Panc1 (cell line): ENCODE data around the gene BLCAP.

Experiments
- POLR2AphosphoS5 ChIP-seq: IDR thresholded peaks from 2 replicates; pipeline ENCODE4 v1.6.1; 2012; ENCODE audit warnings: mild to moderate bottlenecking, low read depth, low read length, moderate library complexity
- SIN3A ChIP-seq: IDR thresholded peaks from 2 replicates; pipeline ENCODE4 v1.6.1; 2012; ENCODE audit warnings: low read depth, mild to moderate bottlenecking, low read length, moderate library complexity, borderline replicate concordance; ENCODE audit not compliant: insufficient read depth
- TCF7L2 ChIP-seq: IDR thresholded peaks from 2 replicates; pipeline ENCODE4 v1.6.1; 2011; ENCODE audit warnings: mild to moderate bottlenecking, low read depth, low read length, inconsistent platforms
- TF ChIP-seq, protein P1 (sequence below): fragments of 450-650 bp; IDR thresholded peaks from 2 replicates; pipeline ENCODE4 v1.5.1; 2017; ENCODE audit warnings: mild to moderate bottlenecking
- TF ChIP-seq, protein P2 (sequence below), 2 experiments: IDR thresholded peaks; 2 replicates each; pipeline ENCODE4 v1.6.1; 2011 to 2012; ENCODE audit warnings: low read depth in 2 of 2, control low read depth in 1 of 2, low read length in 1 of 2, mild to moderate bottlenecking in 1 of 2, moderate library complexity in 1 of 2; ENCODE audit not compliant: insufficient read depth in 1 of 2

DNA sequence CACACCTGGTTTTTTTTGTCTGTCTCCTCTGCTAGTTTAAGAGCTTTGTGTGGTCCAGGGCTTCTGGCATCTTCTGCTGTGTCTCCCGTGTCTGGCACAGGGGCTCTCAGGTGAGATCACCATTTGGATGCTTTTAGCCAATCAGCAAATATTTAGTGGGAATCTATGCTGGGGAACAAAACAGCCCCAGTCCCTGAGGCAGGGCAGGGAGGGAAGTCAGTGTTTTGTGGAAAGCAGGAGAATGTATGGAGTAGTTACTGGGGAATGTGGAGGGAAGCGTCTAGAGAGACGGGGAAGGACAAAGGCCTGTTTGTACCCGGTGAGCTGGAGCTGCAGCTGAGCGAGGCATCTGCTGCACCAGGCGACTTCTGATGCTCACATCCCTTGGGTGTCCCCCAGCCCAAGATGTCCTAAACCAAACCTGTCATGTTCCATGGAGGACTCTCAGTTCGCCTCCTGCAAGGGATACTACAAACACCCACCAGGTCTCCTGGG is 55.9 kb downstream of the BLCAP start:
- TF ChIP-seq, protein P1, sequence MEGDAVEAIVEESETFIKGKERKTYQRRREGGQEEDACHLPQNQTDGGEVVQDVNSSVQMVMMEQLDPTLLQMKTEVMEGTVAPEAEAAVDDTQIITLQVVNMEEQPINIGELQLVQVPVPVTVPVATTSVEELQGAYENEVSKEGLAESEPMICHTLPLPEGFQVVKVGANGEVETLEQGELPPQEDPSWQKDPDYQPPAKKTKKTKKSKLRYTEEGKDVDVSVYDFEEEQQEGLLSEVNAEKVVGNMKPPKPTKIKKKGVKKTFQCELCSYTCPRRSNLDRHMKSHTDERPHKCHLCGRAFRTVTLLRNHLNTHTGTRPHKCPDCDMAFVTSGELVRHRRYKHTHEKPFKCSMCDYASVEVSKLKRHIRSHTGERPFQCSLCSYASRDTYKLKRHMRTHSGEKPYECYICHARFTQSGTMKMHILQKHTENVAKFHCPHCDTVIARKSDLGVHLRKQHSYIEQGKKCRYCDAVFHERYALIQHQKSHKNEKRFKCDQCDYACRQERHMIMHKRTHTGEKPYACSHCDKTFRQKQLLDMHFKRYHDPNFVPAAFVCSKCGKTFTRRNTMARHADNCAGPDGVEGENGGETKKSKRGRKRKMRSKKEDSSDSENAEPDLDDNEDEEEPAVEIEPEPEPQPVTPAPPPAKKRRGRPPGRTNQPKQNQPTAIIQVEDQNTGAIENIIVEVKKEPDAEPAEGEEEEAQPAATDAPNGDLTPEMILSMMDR = no peak
- no peak for TF ChIP-seq POLR2AphosphoS5
- no peak for TF ChIP-seq SIN3A
- TF ChIP-seq, protein P2, sequence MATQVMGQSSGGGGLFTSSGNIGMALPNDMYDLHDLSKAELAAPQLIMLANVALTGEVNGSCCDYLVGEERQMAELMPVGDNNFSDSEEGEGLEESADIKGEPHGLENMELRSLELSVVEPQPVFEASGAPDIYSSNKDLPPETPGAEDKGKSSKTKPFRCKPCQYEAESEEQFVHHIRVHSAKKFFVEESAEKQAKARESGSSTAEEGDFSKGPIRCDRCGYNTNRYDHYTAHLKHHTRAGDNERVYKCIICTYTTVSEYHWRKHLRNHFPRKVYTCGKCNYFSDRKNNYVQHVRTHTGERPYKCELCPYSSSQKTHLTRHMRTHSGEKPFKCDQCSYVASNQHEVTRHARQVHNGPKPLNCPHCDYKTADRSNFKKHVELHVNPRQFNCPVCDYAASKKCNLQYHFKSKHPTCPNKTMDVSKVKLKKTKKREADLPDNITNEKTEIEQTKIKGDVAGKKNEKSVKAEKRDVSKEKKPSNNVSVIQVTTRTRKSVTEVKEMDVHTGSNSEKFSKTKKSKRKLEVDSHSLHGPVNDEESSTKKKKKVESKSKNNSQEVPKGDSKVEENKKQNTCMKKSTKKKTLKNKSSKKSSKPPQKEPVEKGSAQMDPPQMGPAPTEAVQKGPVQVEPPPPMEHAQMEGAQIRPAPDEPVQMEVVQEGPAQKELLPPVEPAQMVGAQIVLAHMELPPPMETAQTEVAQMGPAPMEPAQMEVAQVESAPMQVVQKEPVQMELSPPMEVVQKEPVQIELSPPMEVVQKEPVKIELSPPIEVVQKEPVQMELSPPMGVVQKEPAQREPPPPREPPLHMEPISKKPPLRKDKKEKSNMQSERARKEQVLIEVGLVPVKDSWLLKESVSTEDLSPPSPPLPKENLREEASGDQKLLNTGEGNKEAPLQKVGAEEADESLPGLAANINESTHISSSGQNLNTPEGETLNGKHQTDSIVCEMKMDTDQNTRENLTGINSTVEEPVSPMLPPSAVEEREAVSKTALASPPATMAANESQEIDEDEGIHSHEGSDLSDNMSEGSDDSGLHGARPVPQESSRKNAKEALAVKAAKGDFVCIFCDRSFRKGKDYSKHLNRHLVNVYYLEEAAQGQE (IDR thresholded peaks at IDR 0.05; ENCODE audit: insufficient read depth in 1 of 2, low read depth in 2 of 2, low read length in 1 of 2) = no peak
- no peak for TF ChIP-seq TCF7L2
